ENCODE results near the gene SOS2. TPM values are rescaled to one million over a fixed set of nuclear protein-coding genes. Genes with fewer than 3 reads are reported as not detected.

SOS2 gene
- total RNA-seq, 4 donors from 2014 or later = 45.9 to 82.8 (median 62.1) TPM

- H3K27ac ChIP-seq = no peak overlapping the region
- no peaks in the 10 kb centered on the region for H3K9me3 ChIP-seq
- no peak for DNase-seq
- no peaks in the 10 kb centered on the region for H3K27me3 ChIP-seq
- no peaks in the 10 kb centered on the region for H3K4me1 ChIP-seq
- no peaks in the 10 kb centered on the region for H3K36me3 ChIP-seq
- WGBS, 2 donors (ENCODE audit: low coverage in 1 of 2) = 22 to 37% methylated on average over 2 of the region's 2 CpGs
- in situ Hi-C loops (cut with MboI; ENCODE audit: low pct_ligation_motif_present in 1 of 4, low pct_unique_long_range_greater_than_20kb in 1 of 4, low sequenced_read_pairs in 3 of 4) (no loop called here), intact Hi-C loops (cut with DNase I; ENCODE audit: low total_unique reads) (no loop called here)
- no peak overlapping the region for H3K4me3 ChIP-seq
- no peak for TF ChIP-seq POLR2AphosphoS5 (IDR thresholded peaks at IDR 0.05)
- no peak for TF ChIP-seq CTCF (IDR thresholded peaks at IDR 0.05)
- TF ChIP-seq POLR2A (IDR thresholded peaks at IDR 0.05) = no peak
- TF ChIP-seq EP300 (IDR thresholded peaks at IDR 0.05; ENCODE audit: low read depth) = no peak
Observed at GRCh38 chr14:50257732-50258131, 26.4 kb upstream of the SOS2 start.

GRCh38 chr14:50254248-50254647 lies 22.9 kb upstream of the SOS2 start:
- Histone ChIP-seq H3K4me3 (no peak overlapping the region), H3K36me3 (peaks cover 0 to 2% (median 0%) of the 10 kb centered on the region in 4 donors), H3K27ac (no peak overlapping the region), H3K4me1 (no peaks in the 10 kb centered on the region), H3K9me3 (no peaks in the 10 kb centered on the region), H3K27me3 (no peaks in the 10 kb centered on the region)
- TF ChIP-seq CTCF (IDR thresholded peaks at IDR 0.05) (no peak), EP300 (IDR thresholded peaks at IDR 0.05; ENCODE audit: low read depth) (no peak), POLR2AphosphoS5 (IDR thresholded peaks at IDR 0.05) (no peak), POLR2A (IDR thresholded peaks at IDR 0.05) (no peak)
- WGBS, 2 donors (ENCODE audit: low coverage in 1 of 2) = 83 to 84% methylated on average over 1 to 3 of the region's 3 CpGs
- no peak for DNase-seq
- intact Hi-C loops (cut with DNase I; ENCODE audit: low total_unique reads) = no loop called here
- in situ Hi-C loops (cut with MboI; ENCODE audit: low pct_ligation_motif_present in 1 of 4, low pct_unique_long_range_greater_than_20kb in 1 of 4, low sequenced_read_pairs in 3 of 4) = no loop called here

- TF ChIP-seq CTCF (IDR thresholded peaks at IDR 0.05) (no peak), POLR2AphosphoS5 (IDR thresholded peaks at IDR 0.05) (no peak), POLR2A (IDR thresholded peaks at IDR 0.05) (no peak), EP300 (IDR thresholded peaks at IDR 0.05; ENCODE audit: low read depth) (no peak)
- Histone ChIP-seq H3K27ac (no peak overlapping the region), H3K9me3 (no peaks in the 10 kb centered on the region), H3K36me3 (peaks cover 0 to 2% (median 0%) of the 10 kb centered on the region in 4 donors), H3K4me1 (no peaks in the 10 kb centered on the region), H3K27me3 (no peaks in the 10 kb centered on the region), H3K4me3 (no peak overlapping the region)
- WGBS, 2 donors (ENCODE audit: low coverage in 1 of 2) = 88 to 100% methylated on average over 1 to 7 of the region's 7 CpGs
- DNase-seq = no peak
- in situ Hi-C loops (cut with MboI; ENCODE audit: low pct_ligation_motif_present in 1 of 4, low pct_unique_long_range_greater_than_20kb in 1 of 4, low sequenced_read_pairs in 3 of 4) = no loop called here
- intact Hi-C loops (cut with DNase I; ENCODE audit: low total_unique reads) = no loop called here
Observed at GRCh38 chr14:50249136-50249775, 17.9 kb upstream of the SOS2 start.

DNA sequence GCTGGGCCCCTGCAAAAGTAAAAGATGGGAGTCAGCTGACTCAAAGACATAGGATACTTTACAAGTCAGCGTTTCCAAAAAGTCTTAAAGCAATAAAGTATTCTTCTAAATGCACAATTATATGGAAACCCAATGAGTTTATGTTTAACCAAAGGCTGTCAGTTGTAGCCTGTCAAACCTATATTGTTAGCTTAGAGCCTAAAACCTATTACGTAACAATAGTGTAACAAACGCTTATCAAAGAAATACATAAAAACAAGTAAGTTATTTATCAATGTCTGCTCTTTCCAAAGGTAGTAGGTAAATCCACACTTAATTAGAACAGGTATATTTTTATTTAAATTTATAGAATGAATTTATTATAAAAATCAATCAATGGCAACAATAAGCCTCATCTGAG lies 15.9 kb upstream of the SOS2 start:
- intact Hi-C loops (cut with DNase I; ENCODE audit: low total_unique reads) (no loop called here), in situ Hi-C loops (cut with MboI; ENCODE audit: low pct_ligation_motif_present in 1 of 4, low pct_unique_long_range_greater_than_20kb in 1 of 4, low sequenced_read_pairs in 3 of 4) (no loop called here)
- Histone ChIP-seq H3K4me3 (no peak overlapping the region), H3K4me1 (no peaks in the 10 kb centered on the region), H3K27ac (no peak overlapping the region), H3K27me3 (no peaks in the 10 kb centered on the region), H3K36me3 (peaks cover 0 to 2% (median 0%) of the 10 kb centered on the region in 4 donors), H3K9me3 (no peaks in the 10 kb centered on the region)
- WGBS, 2 donors (ENCODE audit: low coverage in 1 of 2) = 51 to 55% methylated on average over 3 of the region's 3 CpGs
- no peak for DNase-seq
- TF ChIP-seq CTCF (IDR thresholded peaks at IDR 0.05) (no peak), POLR2AphosphoS5 (IDR thresholded peaks at IDR 0.05) (no peak), POLR2A (IDR thresholded peaks at IDR 0.05) (no peak), EP300 (IDR thresholded peaks at IDR 0.05; ENCODE audit: low read depth) (no peak)
